SK-N-SH (cell line): ENCODE results near the gene BZW2.

Experiments
- TAF1 ChIP-seq: IDR thresholded peaks from 2 replicates; pipeline ENCODE4 v1.6.1; 2012; ENCODE audit warnings: low read depth, mild to moderate bottlenecking, low read length, moderate library complexity, borderline replicate concordance
- TF ChIP-seq, protein P1 (sequence below): fragments of 200-600 bp; sonication (generic); IDR thresholded peaks from 2 replicates; pipeline ENCODE4 v1.6.1; 2017; ENCODE audit warnings: antibody characterized with exemption, mild to moderate bottlenecking, moderate library complexity

DNA sequence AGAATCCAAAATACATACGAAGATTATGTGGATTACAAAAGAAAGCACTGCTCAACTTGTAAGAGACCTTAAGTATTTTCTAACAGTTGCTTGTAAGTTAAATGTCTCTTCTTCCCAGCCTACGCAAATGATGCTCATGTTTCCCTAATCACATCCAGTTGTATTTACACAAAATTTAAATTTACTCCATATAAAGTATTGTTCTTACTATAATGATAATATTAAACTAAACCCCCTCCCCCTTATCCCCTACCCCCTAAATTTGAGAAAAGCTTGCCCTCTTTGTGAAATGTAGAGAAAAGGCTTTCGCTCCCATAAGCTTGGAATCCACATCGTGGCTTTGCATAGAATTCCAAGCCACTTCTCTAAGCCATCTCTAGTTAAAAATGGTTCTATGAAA is 29.9 kb upstream of the BZW2 start:
- no peak for TF ChIP-seq TAF1
- TF ChIP-seq, protein P1, sequence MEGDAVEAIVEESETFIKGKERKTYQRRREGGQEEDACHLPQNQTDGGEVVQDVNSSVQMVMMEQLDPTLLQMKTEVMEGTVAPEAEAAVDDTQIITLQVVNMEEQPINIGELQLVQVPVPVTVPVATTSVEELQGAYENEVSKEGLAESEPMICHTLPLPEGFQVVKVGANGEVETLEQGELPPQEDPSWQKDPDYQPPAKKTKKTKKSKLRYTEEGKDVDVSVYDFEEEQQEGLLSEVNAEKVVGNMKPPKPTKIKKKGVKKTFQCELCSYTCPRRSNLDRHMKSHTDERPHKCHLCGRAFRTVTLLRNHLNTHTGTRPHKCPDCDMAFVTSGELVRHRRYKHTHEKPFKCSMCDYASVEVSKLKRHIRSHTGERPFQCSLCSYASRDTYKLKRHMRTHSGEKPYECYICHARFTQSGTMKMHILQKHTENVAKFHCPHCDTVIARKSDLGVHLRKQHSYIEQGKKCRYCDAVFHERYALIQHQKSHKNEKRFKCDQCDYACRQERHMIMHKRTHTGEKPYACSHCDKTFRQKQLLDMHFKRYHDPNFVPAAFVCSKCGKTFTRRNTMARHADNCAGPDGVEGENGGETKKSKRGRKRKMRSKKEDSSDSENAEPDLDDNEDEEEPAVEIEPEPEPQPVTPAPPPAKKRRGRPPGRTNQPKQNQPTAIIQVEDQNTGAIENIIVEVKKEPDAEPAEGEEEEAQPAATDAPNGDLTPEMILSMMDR = no peak
